ENCODE data around the gene TGFBRAP1.

Gene TGFBRAP1
- long read RNA-seq, full-length matches to known transcripts = 17 of 47 reads
- long read RNA-seq, partial matches to known transcripts = 9 of 47 reads
- long read RNA-seq, other reads (novel, unspliced or antisense) = 21 of 47 reads

- peak in 1 of 2 experiments; percentile 43 for DNase-seq (ENCODE audit: low read depth in 1 of 2, low spot score in 1 of 2)
- Histone ChIP-seq H3K27ac (replicated peaks) (peak within 1 kb of the TSS; percentile 92), H3K27me3 (ENCODE audit: insufficient read depth, poor library complexity, severe bottlenecking) (no peaks in the 10 kb centered on the region), H3K4me3 (replicated peaks; ENCODE audit: insufficient read depth, low read length) (peak within 1 kb of the TSS; percentile 65)
- TF ChIP-seq SPI1 (IDR thresholded peaks at IDR 0.05; ENCODE audit: borderline replicate concordance, low read depth) (no peak), CTCF (IDR thresholded peaks at IDR 0.05; ENCODE audit: insufficient read depth, low read length) (no peak), POLR2AphosphoS5 (IDR thresholded peaks at IDR 0.05; ENCODE audit: low read depth) (0 out of 2 replicates have a peak, but pooled peaks have one; percentile 26), REST (IDR thresholded peaks at IDR 0.05; ENCODE audit: insufficient replicate concordance, low read depth) (peak; percentile 40), GABPA (IDR thresholded peaks at IDR 0.05; ENCODE audit: low read depth) (no peak)
Measured at GRCh38 chr2:105329561-105330495, at the start of gene TGFBRAP1. Gene TGFBRAP1 (minus strand): TSS chr2:105329735. CDS start chr2:105308301, 21,434 bp downstream.

- TF ChIP-seq CTCF (IDR thresholded peaks at IDR 0.05; ENCODE audit: insufficient read depth, low read length) (no peak), POLR2AphosphoS5 (IDR thresholded peaks at IDR 0.05; ENCODE audit: low read depth) (no peak), GABPA (IDR thresholded peaks at IDR 0.05; ENCODE audit: low read depth) (no peak), REST (IDR thresholded peaks at IDR 0.05; ENCODE audit: insufficient replicate concordance, low read depth) (no peak), SPI1 (IDR thresholded peaks at IDR 0.05; ENCODE audit: borderline replicate concordance, low read depth) (no peak)
- no peak overlapping the region for H3K27ac ChIP-seq (replicated peaks)
Measured at GRCh38 chr2:105378921-105379383, 49.4 kb upstream of the TGFBRAP1 start.

GRCh38 chr2:105378276-105378840 is 48.8 kb upstream of the TGFBRAP1 start:
- Histone ChIP-seq H3K4me3 (replicated peaks; ENCODE audit: insufficient read depth, low read length) (no peak overlapping the region), H3K27ac (replicated peaks) (no peak overlapping the region), H3K27me3 (ENCODE audit: insufficient read depth, poor library complexity, severe bottlenecking) (no peaks in the 10 kb centered on the region)
- no peak for DNase-seq (ENCODE audit: low read depth in 1 of 2, low spot score in 1 of 2)
- TF ChIP-seq SPI1 (IDR thresholded peaks at IDR 0.05; ENCODE audit: borderline replicate concordance, low read depth) = no peak
- no peak for TF ChIP-seq GABPA (IDR thresholded peaks at IDR 0.05; ENCODE audit: low read depth)
- no peak for TF ChIP-seq CTCF (IDR thresholded peaks at IDR 0.05; ENCODE audit: insufficient read depth, low read length)
- no peak for TF ChIP-seq POLR2AphosphoS5 (IDR thresholded peaks at IDR 0.05; ENCODE audit: low read depth)
- no peak for TF ChIP-seq REST (IDR thresholded peaks at IDR 0.05; ENCODE audit: insufficient replicate concordance, low read depth)

More at GRCh38 chr2:105378921-105379383, 49.4 kb upstream of the TGFBRAP1 start:
- H3K27me3 ChIP-seq (ENCODE audit: insufficient read depth, poor library complexity, severe bottlenecking) = no peaks in the 10 kb centered on the region
- H3K4me3 ChIP-seq (replicated peaks; ENCODE audit: insufficient read depth, low read length) = no peak overlapping the region
- no peak for DNase-seq (ENCODE audit: low read depth in 1 of 2, low spot score in 1 of 2)
